NCI-H146 treated with DMSO at 0.1 percent for 48 hours (cell line): Measurements from ENCODE around the gene KHNYN.

Source experiments
- DNase-seq: peaks from one replicate; lab custom pipeline; 2025; ENCODE audit not compliant: unreplicated experiment; lab: John Stamatoyannopoulos, UW

KHNYN gene

GRCh38 chr14:24399999-24400718, 29.6 kb upstream of the KHNYN start:
- DNase-seq, result no peak

GRCh38 chr14:24401810-24402702, 27.7 kb upstream of the KHNYN start:
- no peak for DNase-seq

DNA sequence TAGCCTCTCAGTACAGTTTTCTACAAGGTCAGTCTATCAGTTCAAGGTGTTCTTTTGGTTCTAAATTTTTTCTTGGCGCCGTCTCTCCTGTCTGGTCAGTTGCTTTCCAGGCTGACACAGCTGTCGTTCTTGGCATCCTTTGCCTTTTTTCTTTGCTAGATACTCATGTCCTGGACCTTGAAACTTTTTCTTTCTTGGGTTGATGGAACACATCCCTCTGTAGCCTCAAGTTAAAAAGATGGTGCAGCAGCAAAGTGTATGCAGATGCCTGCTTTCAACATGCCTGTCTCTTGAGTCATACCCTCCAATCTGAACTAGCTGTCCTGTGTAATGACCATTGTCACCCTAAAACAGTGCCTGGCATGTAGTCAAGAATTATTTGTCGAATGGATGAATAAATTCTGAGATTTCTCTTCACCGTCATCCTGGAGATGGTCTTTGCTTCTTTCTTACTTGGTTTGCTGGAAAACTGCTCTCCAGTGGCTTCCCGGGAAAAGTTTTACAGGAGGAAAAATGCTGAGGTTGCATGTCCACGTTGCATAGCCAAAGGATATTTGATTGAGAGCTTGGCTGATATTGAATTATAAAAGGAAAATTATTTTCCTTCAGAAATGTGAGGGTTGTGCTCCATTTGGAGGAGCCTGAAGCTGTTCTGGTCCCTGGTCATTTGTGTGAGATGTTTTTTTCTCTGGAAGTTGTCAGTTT, 26.3 kb upstream of the KHNYN start:
- no peak for DNase-seq

- no peak for DNase-seq
Observed at GRCh38 chr14:24404814-24405213, 24.9 kb upstream of the KHNYN start.

DNA sequence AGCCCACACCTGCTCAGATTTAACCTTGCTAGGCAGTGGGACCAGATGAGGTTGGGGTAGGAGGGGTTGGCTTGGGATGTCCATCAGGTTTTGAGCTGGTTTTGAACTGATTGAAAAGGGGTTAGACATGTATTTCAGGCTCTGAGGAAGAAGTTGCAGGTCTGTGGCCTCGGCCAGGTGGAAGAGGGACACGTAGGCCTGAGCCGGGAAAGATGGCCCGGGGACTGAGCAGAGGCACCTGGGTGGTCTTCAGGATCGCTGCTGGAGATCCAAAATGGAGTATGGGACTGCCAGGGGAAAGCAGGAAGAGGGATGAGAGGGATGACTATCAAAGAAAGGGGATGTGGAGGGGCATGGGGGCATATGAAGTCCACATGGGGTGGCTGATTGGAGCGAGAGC, 23.3 kb upstream of the KHNYN start:
- no peak for DNase-seq

DNA sequence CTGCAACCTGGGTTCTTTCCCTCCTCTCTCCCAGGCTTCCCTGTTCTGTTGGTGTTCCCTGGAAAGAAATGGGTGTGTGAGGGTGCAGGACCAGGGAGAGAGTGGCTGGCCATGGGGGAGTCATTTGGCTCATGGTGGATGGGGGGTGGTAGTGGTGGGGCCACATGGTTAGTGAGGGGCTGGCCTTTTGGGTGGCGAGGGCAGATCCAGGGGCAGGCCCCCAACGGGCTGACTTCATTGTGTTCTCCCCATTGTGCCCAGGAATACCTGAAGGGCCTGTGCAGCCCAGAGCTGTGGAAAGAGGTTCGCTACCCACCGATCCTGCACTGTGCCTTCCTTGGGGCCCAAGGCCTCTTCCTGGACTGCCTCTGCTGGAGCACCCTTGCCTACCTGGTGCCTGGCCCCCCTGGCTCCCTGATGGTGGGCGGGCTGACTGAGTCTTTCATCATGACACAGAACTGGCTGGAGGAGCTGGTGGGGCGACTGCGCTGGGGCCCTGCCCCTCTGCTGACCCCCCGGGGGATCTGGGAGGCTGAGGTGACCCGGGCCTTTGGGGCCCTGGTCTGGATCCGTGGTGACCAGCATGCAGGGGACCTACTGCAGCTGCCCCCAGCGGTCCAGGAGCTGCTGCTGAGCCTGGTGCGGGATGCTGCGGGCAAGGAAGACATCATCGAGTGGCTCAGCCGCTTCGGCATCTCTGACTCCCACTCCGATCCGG, 22.0 kb upstream of the KHNYN start:
- DNase-seq, result no peak

GRCh38 chr14:24408764-24409163, 21.0 kb upstream of the KHNYN start:
- DNase-seq, result no peak

DNA sequence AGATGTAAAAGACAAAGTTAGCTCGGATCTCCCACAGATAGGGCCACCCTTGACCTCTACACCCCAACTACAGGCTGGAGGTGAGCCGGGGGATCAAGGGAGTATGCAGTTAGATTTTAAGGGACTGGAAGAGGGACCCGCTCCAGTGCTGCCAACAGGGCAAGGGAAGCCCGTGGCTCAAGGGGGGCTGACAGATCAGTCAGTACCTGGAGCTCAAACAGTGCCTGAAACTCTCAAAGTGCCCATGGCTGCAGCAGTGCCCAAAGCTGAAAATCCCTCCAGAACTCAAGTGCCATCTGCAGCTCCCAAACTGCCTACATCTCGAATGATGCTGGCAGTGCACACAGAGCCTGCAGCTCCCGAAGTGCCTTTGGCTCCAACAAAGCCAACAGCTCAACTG, 20.6 kb upstream of the KHNYN start:
- DNase-seq, result no peak

DNA sequence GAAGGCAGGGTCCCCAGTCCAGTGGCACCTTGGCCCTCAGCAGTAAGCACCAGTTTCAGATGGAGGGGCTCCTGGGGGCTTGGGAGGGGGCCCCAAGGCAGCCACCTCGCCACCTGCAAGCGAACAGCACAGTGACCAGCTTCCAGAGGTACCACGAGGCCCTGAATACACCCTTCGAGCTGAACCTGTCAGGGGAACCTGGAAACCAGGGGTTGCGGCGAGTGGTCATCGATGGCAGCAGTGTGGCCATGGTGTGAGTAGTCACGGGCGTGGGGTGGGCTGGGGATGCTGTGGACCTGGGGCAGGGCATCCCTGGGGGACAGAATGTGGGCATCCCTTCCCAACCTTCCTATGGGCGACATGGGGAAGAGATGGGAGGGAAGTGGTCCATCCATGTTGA, 19.8 kb upstream of the KHNYN start:
- DNase-seq, result no peak

- DNase-seq, result no peak
Observed at GRCh38 chr14:24411443-24412389, 18.0 kb upstream of the KHNYN start.

GRCh38 chr14:24414077-24414476, 15.7 kb upstream of the KHNYN start:
- no peak for DNase-seq

- DNase-seq, result no peak
Observed at GRCh38 chr14:24414732-24415420, 14.9 kb upstream of the KHNYN start.

DNA sequence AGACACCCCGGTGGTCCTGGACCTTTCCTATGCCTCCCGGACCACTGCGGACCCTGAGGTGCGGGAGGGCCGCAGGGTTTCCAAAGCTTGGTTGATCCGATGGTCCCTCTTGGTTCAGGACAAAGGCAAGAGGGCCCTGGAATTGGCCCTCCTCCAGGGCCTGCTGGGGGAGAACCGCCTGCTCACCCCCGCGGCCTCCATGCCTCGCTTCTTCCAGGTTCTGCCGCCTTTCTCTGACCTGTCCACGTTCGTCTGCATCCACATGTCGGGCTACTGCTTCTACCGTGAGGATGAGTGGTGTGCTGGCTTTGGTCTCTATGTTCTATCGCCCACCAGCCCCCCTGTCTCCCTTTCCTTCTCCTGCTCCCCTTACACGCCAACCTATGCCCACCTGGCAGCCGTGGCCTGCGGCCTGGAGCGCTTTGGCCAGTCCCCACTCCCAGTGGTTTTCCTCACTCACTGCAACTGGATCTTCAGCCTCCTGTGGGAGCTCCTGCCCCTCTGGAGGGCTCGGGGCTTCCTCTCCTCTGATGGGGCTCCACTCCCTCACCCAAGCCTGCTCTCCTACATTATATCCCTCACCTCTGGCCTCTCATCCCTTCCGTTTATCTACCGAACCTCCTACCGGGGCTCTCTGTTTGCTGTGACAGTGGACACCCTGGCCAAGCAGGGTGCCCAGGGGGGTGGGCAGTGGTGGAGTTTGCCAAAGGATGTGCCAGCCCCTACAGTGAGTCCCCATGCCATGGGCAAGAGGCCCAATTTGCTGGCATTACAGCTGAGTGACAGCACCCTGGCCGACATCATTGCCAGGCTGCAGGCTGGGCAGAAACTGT, 14.1 kb upstream of the KHNYN start:
- no peak for DNase-seq

DNA sequence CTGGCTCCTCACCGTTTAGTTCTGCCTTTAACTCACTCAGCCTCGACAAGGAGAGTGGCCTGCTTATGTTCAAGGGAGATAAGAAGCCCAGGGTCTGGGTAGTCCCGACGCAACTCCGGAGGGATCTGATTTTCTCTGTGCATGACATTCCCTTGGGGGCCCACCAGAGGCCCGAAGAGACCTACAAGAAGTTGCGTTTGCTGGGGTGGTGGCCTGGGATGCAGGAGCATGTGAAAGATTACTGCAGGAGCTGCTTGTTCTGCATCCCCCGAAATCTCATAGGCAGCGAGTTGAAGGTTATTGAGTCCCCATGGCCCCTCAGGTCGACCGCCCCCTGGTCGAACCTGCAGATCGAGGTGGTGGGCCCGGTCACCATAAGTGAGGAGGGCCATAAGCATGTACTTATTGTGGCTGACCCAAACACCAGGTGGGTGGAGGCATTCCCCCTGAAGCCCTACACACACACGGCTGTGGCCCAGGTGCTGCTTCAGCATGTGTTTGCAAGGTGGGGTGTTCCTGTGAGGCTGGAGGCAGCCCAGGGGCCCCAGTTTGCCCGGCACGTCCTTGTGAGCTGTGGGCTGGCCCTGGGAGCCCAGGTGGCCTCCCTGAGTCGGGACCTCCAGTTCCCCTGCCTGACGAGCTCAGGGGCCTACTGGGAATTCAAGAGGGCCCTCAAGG, 13.4 kb upstream of the KHNYN start:
- DNase-seq, result no peak

DNA sequence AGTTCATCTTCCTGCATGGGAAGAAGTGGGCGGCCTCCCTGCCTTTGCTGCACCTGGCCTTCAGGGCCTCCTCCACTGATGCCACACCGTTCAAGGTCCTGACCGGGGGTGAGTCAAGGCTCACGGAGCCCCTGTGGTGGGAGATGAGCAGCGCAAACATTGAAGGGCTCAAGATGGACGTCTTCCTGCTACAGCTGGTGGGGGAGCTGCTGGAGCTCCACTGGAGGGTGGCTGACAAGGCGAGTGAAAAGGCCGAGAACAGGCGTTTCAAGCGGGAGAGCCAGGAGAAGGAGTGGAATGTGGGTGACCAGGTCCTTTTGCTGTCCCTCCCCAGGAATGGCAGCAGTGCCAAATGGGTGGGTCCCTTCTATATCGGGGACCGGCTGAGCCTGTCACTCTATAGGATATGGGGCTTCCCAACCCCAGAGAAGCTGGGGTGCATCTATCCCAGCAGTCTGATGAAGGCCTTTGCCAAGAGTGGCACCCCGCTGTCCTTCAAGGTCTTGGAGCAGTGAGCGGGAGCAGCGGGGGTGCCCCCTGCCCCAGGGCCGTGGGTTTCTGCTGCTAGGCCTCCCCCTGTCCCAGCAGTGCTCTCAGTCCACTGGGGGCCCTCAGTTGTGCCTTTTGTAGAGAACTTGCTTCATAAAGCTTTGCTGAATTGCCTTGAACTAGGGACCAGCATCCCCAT, 12.7 kb upstream of the KHNYN start:
- no peak for DNase-seq

DNA sequence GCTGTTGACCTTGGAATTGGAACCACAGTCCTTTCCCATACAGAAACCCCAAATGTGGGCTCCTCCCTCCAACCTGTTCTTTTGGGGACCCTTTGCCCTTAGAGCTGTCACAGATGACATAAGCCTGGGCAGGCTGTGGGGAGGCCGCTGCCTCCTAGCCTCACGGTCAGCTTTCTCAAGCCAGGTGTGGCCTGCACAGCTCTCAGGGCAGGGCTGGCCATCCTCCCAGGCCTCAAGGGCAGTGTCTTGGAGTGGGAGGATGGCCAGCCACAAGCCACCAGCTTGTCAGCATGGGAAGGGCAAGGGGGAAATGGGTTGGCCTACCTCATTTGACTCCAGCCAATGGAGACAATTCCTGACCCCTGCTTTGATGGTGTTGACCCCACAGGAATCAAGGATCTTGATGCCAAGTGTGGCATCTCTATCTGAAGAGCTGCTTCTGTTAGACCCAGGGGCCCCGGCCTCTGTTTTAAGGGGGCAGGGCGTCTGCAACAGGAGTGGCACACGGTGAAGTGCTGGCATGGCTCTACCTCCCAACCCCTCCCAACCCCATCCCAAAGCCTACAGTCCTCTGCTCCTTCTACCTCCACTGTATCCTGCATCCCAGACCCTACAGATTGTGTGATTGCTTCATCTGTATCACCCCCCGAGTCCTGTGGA, 11.8 kb upstream of the KHNYN start:
- DNase-seq, result no peak

DNA sequence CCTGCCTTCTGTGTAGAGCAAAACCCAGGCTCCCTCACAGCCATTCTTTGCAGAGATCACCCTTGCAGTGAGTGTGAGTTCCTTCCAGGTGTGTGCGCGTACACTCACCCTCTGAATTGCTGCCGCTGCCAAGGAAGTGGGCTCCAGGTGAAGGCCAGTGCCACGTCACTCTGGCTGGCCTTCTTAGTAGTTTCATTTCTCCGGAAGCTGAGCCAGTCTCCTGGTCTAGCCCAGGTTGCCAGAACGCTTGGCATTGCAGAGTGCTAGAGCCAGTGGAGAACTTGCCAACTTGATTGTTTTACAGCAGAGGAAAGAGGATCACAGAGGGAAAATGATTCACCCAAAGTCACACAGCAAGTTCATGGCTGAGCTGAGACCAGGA, 11.3 kb upstream of the KHNYN start:
- DNase-seq, result no peak
